Pancreas (tissue), 10 donors: Measurements from ENCODE around the gene RTL5. TPM values are rescaled to one million over a fixed set of nuclear protein-coding genes. Genes with fewer than 3 reads are reported as not detected.
A peak's percentile ranks its signal among the peaks of the same experiment; 100 is the strongest.

Experiments
- ATAC-seq, 4 donors: fragments of 200-7000 bp; cut with Tn5 transposase; one replicate each; pipeline versions ENCODE4 v1.8.0 to v1.9.1; 2020; ENCODE audit warnings: mild to moderate bottlenecking in 4 of 4, moderate library complexity in 4 of 4
- DNase-seq, 6 donors: peaks; one replicate each; pipeline ENCODE4 v3.0.0-alpha.2; 2020
- FAIRE-seq: peaks from 2 replicates; lab custom pipeline; 2012; peaks lifted over from hg19 to GRCh38; lab: Jason Lieb, UNC
- H3K27ac ChIP-seq, 4 donors: fragments of 200-600 bp; sonication (generic); 1 replicate in 3 of 4; 2 replicates in 1 of 4; pipeline versions ENCODE4 v1.5.0 to v1.8.0; 2020
- H3K27me3 ChIP-seq, 4 donors: fragments of 200-600 bp; one replicate each; pipeline ENCODE4 v1.8.0; 2021
- H3K36me3 ChIP-seq, 3 donors: fragments of 200-600 bp; sonication (generic) in 1 of 3; one replicate each; pipeline versions ENCODE4 v1.5.0 to v1.8.0; 2020 to 2021
- H3K4me1 ChIP-seq, 3 donors: fragments of 200-600 bp; one replicate each; pipeline ENCODE4 v1.8.0; 2021
- H3K4me3 ChIP-seq, 4 donors: fragments of 200-600 bp; sonication (generic) in 2 of 4; one replicate each; pipeline versions ENCODE4 v1.5.0 to v1.8.0; 2020 to 2021
- H3K9me3 ChIP-seq, 4 donors: fragments of 200-600 bp; one replicate each; pipeline ENCODE4 v1.8.0; 2021
- CTCF ChIP-seq, 4 donors: fragments of 200-600 bp; sonication (generic) in 3 of 4; IDR thresholded peaks; one replicate each; pipeline versions ENCODE4 v1.5.0 to v1.8.0; 2021; ENCODE audit warnings: antibody characterized with exemption in 4 of 4
- WGBS, 2 donors: extraction: QIAGEN DNeasy Blood & Tissue Kit; methylation state at CpG; one replicate each; pipeline ENCODE4 v1.1.7; 2013; 5-methylcytosine and 5-hydroxymethylcytosine counted together
- intact Hi-C, 3 donors: fragments of 100-400 bp; cut with DNase I; formaldehyde crosslinking; loops; one replicate each; pipeline versions ENCODE4 v1.11.1 to v1.14.2; 2022
- polyA plus RNA-seq, 2 donors: library from polyadenylated mRNA; stranded (reverse); fragments of 200-250 nt; gene quantifications; one replicate each; pipeline ENCODE4 v1.2.3, GENCODE V29; 2013
- total RNA-seq, 6 donors: library from RNA; stranded (reverse); fragmentation: NEBNext Ultra II Directional in 4 of 6; extraction: Animal tissue kit (Norgen Biotek cat#: 25700) in 4 of 6; gene quantifications; one replicate each; pipeline versions ENCODE4 v1.2.1 to v1.2.4, GENCODE V29; 2021 to 2023
- donor health status: healthy with polysubstance abuse.
- donor health status: DM: no; HTN: no; CAD: no; lungs with moderate emphysema.
- donor health status: DM: no; HTN: no; CAD: no.
- donor health status: control.
- donor health status: control.
- donor health status: Bipolar disorder and iron deficiency.
- donor health status: DM: yes; HTN: yes; CAD: no.
- donor health status: DM: no; HTN: no; CAD: no.
- donor health status: DM: no; HTN: no; CAD: no.
- donor health status: DM: yes; HTN: yes; CAD: no.

Gene RTL5
- total and polyA plus RNA-seq, 8 donors = 0.51 to 8.6 (median 2.3) TPM

- Histone ChIP-seq H3K27me3 (peaks cover 0 to 29% (median 0%) of the 10 kb centered on the region in 4 donors), H3K4me1 (peaks cover 0 to 4% (median 0%) of the 10 kb centered on the region in 3 donors), H3K27ac (no peak overlapping the region), H3K4me3 (no peak overlapping the region), H3K9me3 (no peaks in the 10 kb centered on the region), H3K36me3 (no peaks in the 10 kb centered on the region)
- intact Hi-C loops = loop anchor here in 2 of 3 donors (5.0 to 10.0 kb wide), 2 partner anchors 104 to 121 kb away; no protein-coding TSS in a partner anchor
- WGBS, 2 donors = 73% methylated on average over 4 of the region's 4 CpGs
- FAIRE-seq (no peak), DNase-seq (peak in 1 of 6 donors; percentile 17), ATAC-seq (no peak)
- no peak for TF ChIP-seq CTCF (IDR thresholded peaks at IDR 0.05)
Measured at GRCh38 chrX:72128183-72128834, 3.4 kb downstream of the RTL5 start.

GRCh38 chrX:72127332-72127731 is 4.4 kb downstream of the RTL5 start:
- WGBS, 2 donors = 37 to 39% methylated on average over 3 of the region's 3 CpGs
- no peak overlapping the region for H3K27ac ChIP-seq
- H3K9me3 ChIP-seq = no peaks in the 10 kb centered on the region
- FAIRE-seq (no peak), ATAC-seq (no peak), DNase-seq (no peak)
- intact Hi-C loops = loop anchor here in 2 of 3 donors (5.0 to 10.0 kb wide), 2 partner anchors 103 to 120 kb away; no protein-coding TSS in a partner anchor
- no peak for TF ChIP-seq CTCF (IDR thresholded peaks at IDR 0.05)
- no peak overlapping the region for H3K4me3 ChIP-seq
- H3K4me1 ChIP-seq = peaks cover 0 to 4% (median 0%) of the 10 kb centered on the region in 3 donors
- peaks cover 0 to 26% (median 0%) of the 10 kb centered on the region in 4 donors for H3K27me3 ChIP-seq
- no peaks in the 10 kb centered on the region for H3K36me3 ChIP-seq

DNA sequence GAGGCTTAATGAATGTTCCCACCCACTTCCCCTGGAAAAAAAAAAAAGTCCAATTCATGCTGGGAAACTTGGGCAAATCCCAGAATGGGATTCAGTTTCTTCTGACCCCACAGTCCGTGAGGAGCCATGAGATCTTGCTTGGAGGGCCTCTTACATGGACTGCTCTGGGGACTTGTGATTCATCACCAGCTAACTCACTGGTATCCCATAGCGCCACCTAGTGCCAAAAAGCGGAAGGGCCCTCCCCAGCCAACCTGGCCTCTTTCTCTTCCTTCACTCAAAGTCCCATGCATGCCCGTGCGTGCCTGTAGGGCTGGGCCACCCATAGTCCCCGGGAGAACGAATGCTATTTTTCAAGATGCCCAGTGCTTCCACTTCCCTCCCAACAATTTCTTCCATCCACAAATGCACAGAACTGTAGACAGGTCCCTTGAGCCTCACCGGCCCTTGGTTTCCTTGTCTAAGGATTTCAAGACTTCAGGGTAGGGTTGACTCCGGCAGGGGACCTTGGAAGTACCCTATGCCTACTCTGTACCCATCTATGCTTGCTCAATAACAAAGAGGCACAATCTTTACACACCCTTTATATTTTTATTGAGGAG is 5.1 kb downstream of the RTL5 start:
- Histone ChIP-seq H3K27me3 (peaks cover 0 to 26% (median 0%) of the 10 kb centered on the region in 4 donors), H3K27ac (peak overlapping the region in 1 of 4 donors; percentile 11), H3K4me1 (peaks cover 0 to 4% (median 0%) of the 10 kb centered on the region in 3 donors), H3K36me3 (no peaks in the 10 kb centered on the region), H3K9me3 (no peaks in the 10 kb centered on the region), H3K4me3 (no peak overlapping the region)
- FAIRE-seq = peak; percentile 83
- peak; percentile 84 to 92 (median 91) for ATAC-seq
- DNase-seq = peak; percentile 61 to 94 (median 86)
- intact Hi-C loops = loop anchor here in 2 of 3 donors (5.0 to 10.0 kb wide), 2 partner anchors 102 to 119 kb away; no protein-coding TSS in a partner anchor
- WGBS, 2 donors = 20 to 22% methylated on average over 9 of the region's 9 CpGs
- TF ChIP-seq CTCF (IDR thresholded peaks at IDR 0.05) = peak; percentile 83 to 89 (median 88)

- Histone ChIP-seq H3K9me3 (no peaks in the 10 kb centered on the region), H3K27ac (peak overlapping the region in 1 of 4 donors; percentile 11), H3K27me3 (peaks cover 0 to 25% (median 0%) of the 10 kb centered on the region in 4 donors), H3K4me3 (no peak overlapping the region), H3K4me1 (peaks cover 0 to 4% (median 0%) of the 10 kb centered on the region in 3 donors), H3K36me3 (no peaks in the 10 kb centered on the region)
- TF ChIP-seq CTCF (IDR thresholded peaks at IDR 0.05) = no peak
- intact Hi-C loops = loop anchor here in 2 of 3 donors (5.0 to 10.0 kb wide), 2 partner anchors 101 to 119 kb away; no protein-coding TSS in a partner anchor
- FAIRE-seq = no peak
- ATAC-seq = peak in 2 of 4 donors; percentile 11 to 15
- WGBS, 2 donors = 10 to 25% methylated on average over 3 of the region's 3 CpGs
- peak in 1 of 6 donors; percentile 49 for DNase-seq
Measured at GRCh38 chrX:72126048-72126415, 5.7 kb downstream of the RTL5 start.
